Smooth muscle cell (in vitro differentiated cells): ENCODE data around the gene DTX1. TPM values are rescaled to one million over a fixed set of nuclear protein-coding genes. Genes with fewer than 3 reads are reported as not detected.

ENCODE experiments used
- DNase-seq: peaks from one replicate; lab custom pipeline; 2025; ENCODE audit not compliant: unreplicated experiment; lab: John Stamatoyannopoulos, UW
- H2AFZ ChIP-seq: fragments of 200-600 bp; sonication (generic); 2 replicates; pipeline ENCODE4 v1.6.0; 2016; ENCODE audit warnings: antibody characterized with exemption, low read depth, mild to moderate bottlenecking
- H3F3A ChIP-seq: fragments of 200-600 bp; sonication (generic); 2 replicates; pipeline ENCODE4 v1.6.0; 2017; ENCODE audit warnings: antibody characterized with exemption, low read depth
- H3K27ac ChIP-seq: fragments of 200-600 bp; sonication (generic); 2 replicates; pipeline ENCODE4 v1.5.1; 2016; ENCODE audit warnings: low read depth, mild to moderate bottlenecking
- H3K27me3 ChIP-seq: fragments of 200-600 bp; sonication (generic); 2 replicates; pipeline ENCODE4 v1.6.1; 2016; ENCODE audit warnings: low read depth, mild to moderate bottlenecking
- H3K36me3 ChIP-seq: fragments of 200-600 bp; sonication (generic); 2 replicates; pipeline ENCODE4 v1.5.1; 2016; ENCODE audit warnings: low read depth
- H3K4me1 ChIP-seq: fragments of 200-600 bp; sonication (generic); 2 replicates; pipeline ENCODE4 v1.5.1; 2016; ENCODE audit warnings: low read depth
- H3K4me2 ChIP-seq: fragments of 200-600 bp; sonication (generic); 2 replicates; pipeline ENCODE4 v1.6.0; 2016; ENCODE audit warnings: mild to moderate bottlenecking
- H3K4me3 ChIP-seq: fragments of 200-600 bp; sonication (generic); 2 replicates; pipeline ENCODE4 v1.5.1; 2016; ENCODE audit warnings: mild to moderate bottlenecking
- H3K79me2 ChIP-seq: fragments of 200-600 bp; sonication (generic); 2 replicates; pipeline ENCODE4 v1.6.0; 2016; ENCODE audit warnings: low read depth, mild to moderate bottlenecking
- H3K9ac ChIP-seq: fragments of 200-600 bp; sonication (generic); 2 replicates; pipeline ENCODE4 v1.6.0; 2016; ENCODE audit warnings: low read depth
- H3K9me3 ChIP-seq: fragments of 200-600 bp; sonication (generic); replicated peaks from 2 replicates; pipeline ENCODE4 v1.5.1; 2016; ENCODE audit warnings: low read depth
- H4K20me1 ChIP-seq: fragments of 200-600 bp; sonication (generic); 2 replicates; pipeline ENCODE4 v1.6.0; 2016; ENCODE audit warnings: low read depth
- CTCF ChIP-seq: fragments of 200-600 bp; sonication (generic); IDR thresholded peaks from 2 replicates; pipeline ENCODE4 v1.5.1; 2017; ENCODE audit warnings: borderline replicate concordance, mild to moderate bottlenecking, antibody characterized with exemption; ENCODE audit not compliant: insufficient read depth, poor library complexity, severe bottlenecking
- WGBS: methylation state at CpG from one replicate; pipeline ENCODE4 v1.1.7; 2016; ENCODE audit warnings: low lambda C conversion rate; 5-methylcytosine and 5-hydroxymethylcytosine counted together
- polyA plus RNA-seq: library from polyadenylated mRNA; unstranded; fragments of >200 nt; fragmentation: Nextera tagmentation; extraction: Ambion mirVana; gene quantifications from 2 replicates; pipeline ENCODE4 v1.2.1, GENCODE V29; 2016
- total RNA-seq: library from RNA; depleted of rRNA; stranded (reverse); fragments of >200 nt; gene quantifications from 2 replicates; pipeline ENCODE4 v1.2.3, GENCODE V29; 2014

The DTX1 gene
- total and polyA plus RNA-seq, 2 experiments from 2014 or later, result 0.09 to 1.1 TPM

- Histone ChIP-seq H3K36me3 (no peaks in the 10 kb centered on the region), H3K9me3 (no peaks in the 10 kb centered on the region), H3K4me1 (peaks cover 8% of the 10 kb centered on the region), H3K4me2 (no peak overlapping the region), H3K9ac (no peak overlapping the region), H4K20me1 (no peaks in the 10 kb centered on the region), H3K27ac (no peak overlapping the region), H3F3A (no peaks in the 10 kb centered on the region), H3K27me3 (peaks cover 49% of the 10 kb centered on the region), H3K4me3 (no peak overlapping the region), H3K79me2 (no peaks in the 10 kb centered on the region), H2AFZ (no peak overlapping the region)
- DNase-seq, result no peak
- WGBS, result 81% methylated on average over 10 of the region's 10 CpGs
- TF ChIP-seq CTCF, result no peak
These were observed 4.6 kb downstream of the DTX1 start for GRCh38 chr12:113061061-113061694.

DNA sequence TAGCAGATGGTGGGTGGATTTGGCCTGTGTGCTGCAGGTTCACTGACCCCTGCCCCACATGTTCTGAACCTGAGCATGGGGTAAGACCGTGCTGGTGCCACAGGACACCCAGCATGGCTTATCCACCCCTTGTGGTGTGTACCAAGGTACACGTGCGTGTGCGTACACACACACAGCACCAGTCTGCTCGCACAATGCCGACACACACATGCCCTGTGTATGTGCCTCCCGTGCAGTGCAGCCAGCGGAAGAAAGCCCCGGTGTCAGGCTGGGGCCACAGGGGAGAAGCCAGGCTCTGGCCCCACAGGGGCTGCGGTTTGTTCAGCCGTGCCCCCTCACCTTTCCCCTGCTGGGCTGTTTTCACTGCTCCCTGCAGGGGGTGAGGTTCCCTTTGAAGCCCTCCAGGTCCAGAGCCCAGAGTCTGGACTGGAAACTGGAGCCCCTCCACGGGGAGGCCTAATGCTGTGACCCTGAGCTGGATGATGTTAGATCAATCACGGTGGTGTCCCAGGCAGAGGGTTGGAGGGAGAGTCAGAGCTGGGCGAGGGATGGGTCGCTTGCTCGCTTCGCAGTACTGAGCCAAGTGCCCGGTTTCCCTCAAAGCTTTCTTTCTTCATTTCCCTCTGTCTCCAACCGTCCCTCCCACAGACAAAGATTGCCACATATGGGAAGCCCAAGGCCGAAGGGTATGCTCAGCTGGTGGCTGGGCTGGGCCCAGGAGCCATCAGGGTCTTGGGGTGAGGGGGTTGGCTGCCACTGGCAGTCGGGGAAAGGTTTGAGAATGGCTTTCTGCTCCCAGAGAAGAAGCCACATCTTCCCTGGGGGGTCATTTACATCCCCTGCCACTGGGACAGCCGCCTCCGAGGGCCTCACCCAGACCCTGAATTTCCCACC is 6.2 kb downstream of the DTX1 start:
- Histone ChIP-seq H3K27ac (no peak overlapping the region), H3K4me3 (no peak overlapping the region), H3F3A (no peaks in the 10 kb centered on the region), H4K20me1 (no peaks in the 10 kb centered on the region), H3K9ac (no peak overlapping the region), H3K4me2 (no peak overlapping the region), H3K79me2 (no peaks in the 10 kb centered on the region), H2AFZ (no peak overlapping the region), H3K27me3 (peaks cover 33% of the 10 kb centered on the region), H3K9me3 (no peaks in the 10 kb centered on the region), H3K36me3 (no peaks in the 10 kb centered on the region), H3K4me1 (no peaks in the 10 kb centered on the region)
- WGBS, result 75% methylated on average over 23 of the region's 23 CpGs
- TF ChIP-seq CTCF, result no peak
- no peak for DNase-seq

DNA sequence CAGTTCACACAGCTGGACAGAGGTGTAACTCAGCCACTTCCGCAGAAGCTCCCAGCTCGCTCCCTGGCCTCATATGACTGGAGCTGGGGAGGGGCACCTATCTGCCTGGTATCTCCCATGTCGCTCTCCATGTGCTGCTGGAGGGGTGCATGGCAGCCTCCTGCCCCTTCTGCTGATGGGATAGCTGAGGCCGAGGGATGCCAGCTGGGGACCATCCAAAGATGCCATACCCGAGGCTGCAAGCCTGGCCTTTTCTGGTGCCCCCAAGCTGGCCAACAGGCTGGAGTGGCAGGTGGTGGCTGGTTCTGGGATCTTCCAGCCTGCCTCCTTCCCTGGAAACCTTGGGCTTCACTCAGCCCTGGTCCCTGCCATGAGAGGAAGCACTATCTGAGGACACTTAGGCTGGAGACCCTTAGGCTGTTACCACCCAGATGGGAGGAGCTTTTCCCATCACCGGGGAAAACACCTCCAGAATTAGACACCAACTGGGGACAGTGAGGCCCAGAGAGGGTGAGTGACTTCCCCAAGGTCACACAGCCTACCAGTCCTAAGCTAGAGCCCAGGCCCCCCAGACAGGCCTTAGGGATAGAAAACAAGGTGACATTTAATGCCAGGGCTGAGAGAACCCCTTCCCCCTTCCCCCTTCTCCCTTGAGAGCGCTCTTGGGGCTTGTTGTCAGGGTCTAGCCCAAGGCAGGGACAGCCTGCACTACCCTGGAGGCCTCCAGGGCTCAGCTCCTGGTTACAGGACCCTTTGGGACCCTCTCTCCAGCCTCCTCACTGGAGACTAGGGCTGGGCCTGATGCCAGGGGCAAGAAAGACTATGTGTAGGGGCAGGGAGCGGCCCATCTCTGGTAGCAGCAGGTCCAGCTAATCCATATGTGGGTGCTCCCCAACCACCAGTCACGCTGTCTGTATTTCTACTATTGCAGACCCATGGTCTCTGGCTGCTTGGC is 7.1 kb downstream of the DTX1 start:
- Histone ChIP-seq H2AFZ (no peak overlapping the region), H3K9ac (no peak overlapping the region), H3K27me3 (peaks cover 24% of the 10 kb centered on the region), H3K4me3 (no peak overlapping the region), H3K9me3 (no peaks in the 10 kb centered on the region), H3K36me3 (no peaks in the 10 kb centered on the region), H3K79me2 (no peaks in the 10 kb centered on the region), H3F3A (no peaks in the 10 kb centered on the region), H3K27ac (no peak overlapping the region), H4K20me1 (no peaks in the 10 kb centered on the region), H3K4me1 (no peaks in the 10 kb centered on the region), H3K4me2 (no peak overlapping the region)
- WGBS, result 83% methylated on average over 9 of the region's 9 CpGs
- no peak for TF ChIP-seq CTCF
- no peak for DNase-seq
